Panc1 (cell line): ENCODE data around the gene SSBP2.

Experiments
- CTCF ChIP-seq: fragments of 450-650 bp; IDR thresholded peaks from 2 replicates; pipeline ENCODE4 v1.5.1; 2017; ENCODE audit warnings: mild to moderate bottlenecking
- POLR2AphosphoS5 ChIP-seq: IDR thresholded peaks from 2 replicates; pipeline ENCODE4 v1.6.1; 2012; ENCODE audit warnings: mild to moderate bottlenecking, low read depth, low read length, moderate library complexity
- TF ChIP-seq, protein P1 (sequence below), 2 experiments: IDR thresholded peaks; 2 replicates each; pipeline ENCODE4 v1.6.1; 2011 to 2012; ENCODE audit warnings: low read depth in 2 of 2, control low read depth in 1 of 2, low read length in 1 of 2, mild to moderate bottlenecking in 1 of 2, moderate library complexity in 1 of 2; ENCODE audit not compliant: insufficient read depth in 1 of 2

DNA sequence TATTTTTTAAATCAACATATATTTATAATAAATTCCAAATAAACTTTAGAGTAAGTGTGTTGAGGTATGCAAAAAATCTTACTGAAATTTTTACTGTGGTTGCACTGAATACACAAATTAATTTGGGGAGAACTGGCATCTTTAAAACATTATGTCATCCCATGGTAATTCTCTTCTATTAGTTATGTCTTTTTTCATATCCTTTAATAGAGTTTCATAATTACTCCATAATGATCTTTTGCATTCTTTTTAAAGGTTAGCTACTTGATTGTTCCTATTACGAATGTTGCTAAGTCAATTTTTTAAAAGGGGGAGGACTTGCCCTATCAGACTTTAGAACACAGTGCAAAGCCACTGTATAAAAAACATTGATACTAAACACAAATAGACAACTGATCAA is 26.8 kb downstream of the SSBP2 start:
- TF ChIP-seq CTCF, result no peak
- TF ChIP-seq POLR2AphosphoS5, result no peak
- TF ChIP-seq, protein P1, sequence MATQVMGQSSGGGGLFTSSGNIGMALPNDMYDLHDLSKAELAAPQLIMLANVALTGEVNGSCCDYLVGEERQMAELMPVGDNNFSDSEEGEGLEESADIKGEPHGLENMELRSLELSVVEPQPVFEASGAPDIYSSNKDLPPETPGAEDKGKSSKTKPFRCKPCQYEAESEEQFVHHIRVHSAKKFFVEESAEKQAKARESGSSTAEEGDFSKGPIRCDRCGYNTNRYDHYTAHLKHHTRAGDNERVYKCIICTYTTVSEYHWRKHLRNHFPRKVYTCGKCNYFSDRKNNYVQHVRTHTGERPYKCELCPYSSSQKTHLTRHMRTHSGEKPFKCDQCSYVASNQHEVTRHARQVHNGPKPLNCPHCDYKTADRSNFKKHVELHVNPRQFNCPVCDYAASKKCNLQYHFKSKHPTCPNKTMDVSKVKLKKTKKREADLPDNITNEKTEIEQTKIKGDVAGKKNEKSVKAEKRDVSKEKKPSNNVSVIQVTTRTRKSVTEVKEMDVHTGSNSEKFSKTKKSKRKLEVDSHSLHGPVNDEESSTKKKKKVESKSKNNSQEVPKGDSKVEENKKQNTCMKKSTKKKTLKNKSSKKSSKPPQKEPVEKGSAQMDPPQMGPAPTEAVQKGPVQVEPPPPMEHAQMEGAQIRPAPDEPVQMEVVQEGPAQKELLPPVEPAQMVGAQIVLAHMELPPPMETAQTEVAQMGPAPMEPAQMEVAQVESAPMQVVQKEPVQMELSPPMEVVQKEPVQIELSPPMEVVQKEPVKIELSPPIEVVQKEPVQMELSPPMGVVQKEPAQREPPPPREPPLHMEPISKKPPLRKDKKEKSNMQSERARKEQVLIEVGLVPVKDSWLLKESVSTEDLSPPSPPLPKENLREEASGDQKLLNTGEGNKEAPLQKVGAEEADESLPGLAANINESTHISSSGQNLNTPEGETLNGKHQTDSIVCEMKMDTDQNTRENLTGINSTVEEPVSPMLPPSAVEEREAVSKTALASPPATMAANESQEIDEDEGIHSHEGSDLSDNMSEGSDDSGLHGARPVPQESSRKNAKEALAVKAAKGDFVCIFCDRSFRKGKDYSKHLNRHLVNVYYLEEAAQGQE (IDR thresholded peaks at IDR 0.05; ENCODE audit: insufficient read depth in 1 of 2, low read depth in 2 of 2, low read length in 1 of 2), result no peak
